A172 (cell line): Measurements from ENCODE around the gene FKBP1A. TPM values are rescaled to one million over a fixed set of nuclear protein-coding genes. Genes with fewer than 3 reads are reported as not detected.
A peak's percentile ranks its signal among the peaks of the same experiment; 100 is the strongest.

ENCODE experiments used
- DNase-seq: peaks from one replicate; pipeline ENCODE4 v3.0.0-alpha.2; 2015; ENCODE audit warnings: low spot score
- total RNA-seq: library from RNA; depleted of rRNA; stranded (reverse); fragments of >200 nt; shearing (Covaris generic); gene quantifications from 2 replicates; pipeline ENCODE4 v1.2.3, GENCODE V29; 2014; rRNA removed

Gene FKBP1A
- total RNA-seq, result 149 and 200 TPM in 2 replicates

GRCh38 chr20:1392693-1393506 lies at the start of gene FKBP1A:
Gene FKBP1A, minus strand, starts transcription at chr20:1393054. Its CDS starts 56 bp downstream, at chr20:1392998.
- DNase-seq, result peak; percentile 88

DNA sequence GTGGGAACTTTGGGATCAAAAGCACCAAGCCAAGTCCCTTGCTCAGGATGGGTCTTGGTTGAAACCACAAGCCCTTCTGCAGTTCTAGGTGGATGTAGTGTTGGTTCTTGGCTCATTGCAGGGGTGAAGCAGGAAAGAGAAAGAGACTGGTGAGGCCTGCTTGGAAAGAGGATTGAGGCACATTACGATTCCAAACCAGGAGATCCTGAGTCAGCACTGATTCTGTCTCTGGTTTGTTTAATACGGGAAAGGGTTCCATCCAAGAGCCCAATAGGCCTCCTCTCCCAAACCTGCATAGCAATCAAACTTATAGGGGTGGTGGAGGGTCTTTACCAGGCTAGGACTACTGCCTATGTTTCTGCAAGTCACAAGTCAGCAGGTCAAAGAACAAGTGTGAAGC lies 49.5 kb upstream of the FKBP1A start:
- no peak for DNase-seq

- no peak for DNase-seq
These were observed 48.3 kb upstream of the FKBP1A start for GRCh38 chr20:1441133-1441532.

DNA sequence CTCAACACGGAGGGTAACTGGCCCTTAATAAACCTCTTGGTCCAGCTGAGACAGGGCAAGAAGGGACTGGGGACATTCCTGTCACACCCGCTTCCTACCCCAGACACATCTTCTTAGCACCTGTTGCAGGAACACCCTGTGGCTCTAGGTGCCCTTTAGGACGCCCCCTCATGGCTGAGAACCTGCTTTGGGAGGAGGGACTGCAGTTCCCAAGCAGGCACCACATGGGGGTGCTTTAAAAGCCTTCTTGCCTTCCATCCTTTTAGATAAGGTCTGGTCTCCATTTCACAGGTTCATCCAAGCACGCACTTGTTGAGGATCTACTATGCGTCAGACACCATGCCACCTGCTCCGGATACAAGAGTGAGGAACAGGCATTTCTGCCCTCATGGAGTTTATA lies 47.2 kb upstream of the FKBP1A start:
- DNase-seq, result peak; percentile 19

- no peak for DNase-seq
These were observed 45.5 kb upstream of the FKBP1A start for GRCh38 chr20:1438361-1438760.

GRCh38 chr20:1437235-1437904 lies 44.5 kb upstream of the FKBP1A start:
- peak; percentile 72 for DNase-seq

- no peak for DNase-seq
These were observed 43.4 kb upstream of the FKBP1A start for GRCh38 chr20:1436263-1436662.

DNA sequence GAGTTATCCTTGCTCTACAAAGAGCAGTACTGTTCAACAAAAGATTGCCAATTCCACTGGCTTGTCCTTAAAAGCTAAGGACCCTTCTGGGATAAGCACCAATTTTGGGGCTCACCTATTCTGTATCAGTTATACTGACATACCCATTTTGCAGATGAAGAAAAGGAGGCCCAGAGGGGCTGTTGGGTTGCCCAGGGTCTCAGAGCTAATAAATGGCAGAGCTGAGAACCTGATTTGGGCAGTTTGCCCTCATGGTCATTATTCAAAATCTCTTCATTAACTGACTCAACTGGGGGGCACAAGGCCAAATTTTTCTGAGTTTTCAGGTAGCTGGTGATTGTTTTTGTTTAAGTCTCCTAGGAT lies 42.5 kb upstream of the FKBP1A start:
- no peak for DNase-seq

- DNase-seq, result peak; percentile 98
These were observed 41.9 kb upstream of the FKBP1A start for GRCh38 chr20:1434571-1435336.

DNA sequence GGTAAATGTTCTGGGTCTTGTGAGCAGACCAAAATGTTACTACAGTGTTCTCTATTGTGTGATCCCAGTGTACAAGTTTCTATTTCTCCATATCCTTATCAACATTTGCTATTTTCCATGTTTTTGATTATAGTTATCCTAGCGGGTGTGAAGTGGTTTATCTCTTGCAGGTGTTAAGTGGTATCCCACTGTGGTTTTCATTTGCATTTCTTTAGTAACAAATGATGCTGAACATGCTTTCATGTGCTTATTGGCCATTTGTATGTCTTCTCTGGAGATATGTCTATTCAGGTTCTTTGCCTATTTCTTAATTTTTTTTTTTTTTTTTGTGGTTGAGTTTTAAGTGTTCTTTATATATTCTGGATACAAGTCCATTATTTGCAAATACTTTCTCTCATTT lies 38.3 kb upstream of the FKBP1A start:
- no peak for DNase-seq

DNA sequence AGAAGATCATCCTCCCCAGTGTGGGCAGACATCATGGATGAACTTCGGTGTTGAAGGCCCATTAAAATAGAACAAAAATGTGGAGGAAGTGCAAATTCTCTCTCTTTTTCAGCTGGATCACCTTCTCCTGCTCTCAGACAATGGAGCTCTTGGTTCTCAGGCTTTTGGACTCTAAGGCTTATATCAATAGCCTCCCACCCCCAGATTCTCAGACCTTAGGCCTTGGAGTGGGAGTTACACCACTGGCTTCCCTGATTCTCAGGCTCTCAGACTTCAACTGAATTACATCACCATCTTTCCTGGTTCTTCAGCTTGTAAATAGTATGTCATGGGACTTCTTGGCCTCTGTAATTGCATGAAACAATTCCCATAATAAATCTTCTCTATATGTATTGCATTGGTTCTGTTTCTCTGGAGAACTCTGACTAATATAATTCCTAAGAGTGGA lies 37.2 kb upstream of the FKBP1A start:
- DNase-seq, result peak; percentile 34

GRCh38 chr20:1429143-1429728 lies 36.4 kb upstream of the FKBP1A start:
- no peak for DNase-seq

DNA sequence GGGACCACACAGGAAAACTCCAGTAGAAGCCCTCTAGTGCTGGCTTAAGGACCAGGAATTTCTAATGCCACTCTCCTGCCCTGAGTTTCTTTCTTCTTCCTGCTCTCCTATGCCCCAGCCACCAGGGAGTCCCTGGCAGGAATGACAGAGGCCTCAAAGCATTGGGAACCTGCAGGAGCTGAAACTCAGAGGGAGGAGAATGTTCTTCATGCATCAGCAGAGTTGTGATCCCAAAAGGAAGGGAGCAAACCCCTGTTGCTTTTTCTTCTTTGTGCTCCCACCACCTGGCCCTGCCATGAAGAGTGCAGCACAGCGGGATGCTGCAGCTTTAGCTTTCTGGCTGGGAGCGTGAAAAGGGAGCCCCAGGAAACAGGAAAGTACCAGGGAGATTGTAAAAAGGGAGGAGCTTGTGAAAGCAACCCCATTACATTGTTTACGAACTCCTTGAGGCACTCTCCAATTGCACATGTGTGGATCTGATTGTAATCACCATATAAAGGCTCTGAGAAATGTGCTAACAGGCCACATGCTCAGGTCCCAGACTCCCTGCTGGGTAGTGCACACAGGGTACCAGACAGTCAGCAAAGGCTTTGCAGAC lies 34.7 kb upstream of the FKBP1A start:
- peak; percentile 39 for DNase-seq

DNA sequence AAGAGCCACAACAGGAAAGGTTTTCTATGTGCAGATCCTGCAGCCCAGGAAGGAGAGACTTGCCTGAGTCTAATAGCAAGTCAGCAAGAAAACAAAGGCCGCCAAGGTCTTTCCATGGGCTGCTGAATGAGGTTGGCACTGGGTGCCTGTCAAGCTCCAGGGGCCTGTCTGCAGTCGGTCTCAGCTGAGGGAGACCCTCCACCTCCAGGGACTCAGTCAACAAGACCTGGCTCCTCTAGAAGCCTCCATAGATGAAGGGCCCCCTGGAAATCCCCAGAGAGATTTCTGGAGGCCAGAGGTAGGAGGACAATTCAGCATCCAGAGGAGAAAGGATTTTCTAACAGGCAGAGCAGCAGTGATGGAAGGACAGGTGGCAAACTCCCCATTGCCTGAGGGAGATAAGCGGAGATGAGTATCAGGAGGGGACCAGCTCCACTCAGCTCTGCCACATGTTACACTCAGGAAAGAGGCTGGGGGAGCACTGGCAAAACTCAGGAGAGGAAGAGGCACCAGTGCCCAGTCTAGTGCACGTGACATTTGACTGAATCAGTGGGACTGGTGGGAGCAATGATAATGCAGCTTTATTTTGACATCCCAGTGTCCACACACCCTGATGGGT lies 33.5 kb upstream of the FKBP1A start:
- no peak for DNase-seq

DNA sequence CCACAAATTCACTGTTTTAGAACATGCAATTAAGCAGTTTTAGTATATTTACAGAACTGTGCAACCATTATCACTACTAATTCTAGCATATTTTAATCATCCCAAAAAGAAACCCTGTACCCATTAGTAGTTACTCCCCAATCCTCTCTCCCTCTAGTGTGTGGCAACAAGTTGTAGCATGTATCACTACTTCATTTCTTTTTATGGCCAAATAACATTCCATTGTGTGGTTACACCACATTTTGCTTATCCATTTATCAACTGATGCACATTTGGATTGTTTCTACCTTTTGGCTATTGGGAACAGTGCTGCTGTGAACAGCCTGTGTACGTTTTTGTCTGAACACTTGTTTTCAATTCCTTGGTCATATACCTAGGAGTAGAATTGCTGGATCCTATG lies 31.5 kb upstream of the FKBP1A start:
- no peak for DNase-seq

- peak; percentile 62 for DNase-seq
These were observed 30.8 kb upstream of the FKBP1A start for GRCh38 chr20:1423625-1424106.

DNA sequence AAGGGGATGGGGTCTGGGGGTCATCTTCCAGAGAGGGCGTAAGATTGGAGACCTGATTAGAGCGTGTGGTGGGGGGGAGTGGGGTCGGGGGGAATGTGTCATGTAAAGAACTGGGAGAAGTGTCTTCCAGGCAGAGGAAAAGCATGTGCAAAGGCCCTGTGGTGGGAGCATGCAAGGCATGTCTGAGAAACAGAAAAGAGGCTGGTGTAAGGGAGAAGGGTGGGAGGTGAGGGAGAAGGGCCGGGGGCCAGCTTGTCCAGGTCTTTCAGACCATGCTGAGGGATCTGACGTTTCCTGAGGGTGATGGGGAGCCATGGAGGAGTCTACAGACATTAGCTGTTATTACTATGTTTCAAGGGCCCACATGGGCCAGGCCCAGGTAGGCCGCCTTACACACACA lies 30.4 kb upstream of the FKBP1A start:
- no peak for DNase-seq

DNA sequence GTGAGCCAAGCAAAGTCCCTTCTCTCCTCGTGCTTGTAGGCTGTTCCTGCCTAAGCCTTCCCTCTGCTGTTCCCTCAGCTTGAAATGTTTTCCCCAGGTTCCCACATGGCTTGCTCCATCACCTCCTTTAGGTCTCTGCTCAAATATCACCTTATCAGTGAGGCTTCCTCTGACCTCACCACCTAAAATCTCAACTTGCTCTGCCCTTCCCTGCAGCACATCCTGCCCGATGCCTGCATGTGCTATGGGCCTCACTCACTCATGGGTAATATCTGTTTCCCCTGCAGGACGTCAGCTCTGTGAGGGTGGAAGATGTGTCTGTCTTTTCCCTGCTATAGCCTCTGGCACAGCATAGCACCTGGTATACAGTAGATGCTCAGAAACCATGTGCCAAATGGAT lies 29.9 kb upstream of the FKBP1A start:
- peak; percentile 55 for DNase-seq

GRCh38 chr20:1420066-1420465 lies 27.2 kb upstream of the FKBP1A start:
- DNase-seq, result no peak

DNA sequence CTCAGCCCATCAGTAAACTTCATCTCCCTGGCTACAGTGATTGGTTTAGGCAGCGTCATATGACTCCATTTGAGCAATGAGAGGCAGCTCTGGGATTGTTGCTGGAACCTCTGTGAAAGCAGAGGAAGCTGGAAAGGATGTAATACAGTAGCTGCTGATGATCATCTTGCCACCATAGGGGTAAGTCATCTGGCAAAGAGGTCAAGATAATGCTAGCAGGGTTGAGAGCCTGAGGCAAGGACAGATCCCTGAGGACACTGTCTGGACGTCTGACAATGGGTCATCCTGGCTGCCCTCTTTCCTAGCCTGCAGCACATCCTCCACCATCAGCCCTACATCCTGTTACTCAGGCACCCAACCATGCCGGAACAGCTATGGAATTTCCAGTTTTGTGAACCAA lies 25.5 kb upstream of the FKBP1A start:
- peak; percentile 69 for DNase-seq

DNA sequence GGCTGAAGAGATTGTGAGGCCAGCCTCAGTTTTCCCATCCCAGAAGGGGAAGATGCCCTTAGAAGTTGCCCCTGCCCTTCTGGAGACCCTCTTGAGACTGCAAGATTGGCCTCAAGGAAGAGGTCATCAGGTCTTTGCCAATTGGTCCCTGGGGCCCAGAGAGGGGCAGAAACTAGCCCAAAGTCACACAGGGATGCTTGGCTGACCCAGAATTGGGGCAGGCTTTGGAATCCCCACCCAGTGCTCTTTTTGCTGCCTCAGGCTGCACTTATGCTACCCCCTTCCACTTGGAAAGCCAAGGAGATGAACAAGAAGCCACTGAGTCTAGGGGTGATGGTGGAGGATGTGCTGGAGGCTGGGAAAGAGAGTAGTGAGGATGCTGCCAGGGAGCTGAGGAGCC lies 24.9 kb upstream of the FKBP1A start:
- DNase-seq, result no peak
